SK-N-SH (cell line): ENCODE data around the gene CYB561. TPM values are rescaled to one million over a fixed set of nuclear protein-coding genes. Genes with fewer than 3 reads are reported as not detected.
"Not testable (repeated sequence)": the region's sequence is repeated elsewhere in the genome, so short reads cannot be mapped to it uniquely, and the experiment has no call there.

Source experiments
- CTCF ChIA-PET: fragments of 300-600, 350-600 bp; formaldehyde crosslinking; extraction: SDS; loops from one replicate; lab custom pipeline; 2021; lab: Yijun Ruan, JAX
- POLR2A ChIA-PET: fragments of 350-600 bp; sonication (Branson Sonifier 250); formaldehyde crosslinking; extraction: SDS; loops from one replicate; lab custom pipeline; 2020; ENCODE audit warnings: antibody characterized with exemption, inconsistent platforms; lab: Yijun Ruan, JAX
- DNase-seq: peaks from one replicate; pipeline ENCODE4 v3.0.0; 2012
- H2AFZ ChIP-seq: fragments of 200-600 bp; sonication (generic); 2 replicates; pipeline ENCODE4 v1.8.1; 2016; ENCODE audit warnings: antibody characterized with exemption, mild to moderate bottlenecking, low read depth
- H3F3A ChIP-seq: fragments of 200-600 bp; sonication (generic); replicated peaks from 2 replicates; pipeline ENCODE3; 2016; ENCODE audit warnings: antibody characterized with exemption, mild to moderate bottlenecking; ENCODE audit not compliant: insufficient read depth
- H3K27ac ChIP-seq, 2 experiments: fragments of 200-500 bp in 1 of 2; fragments of 200-600 bp in 1 of 2; sonication (Bioruptor generic) in 1 of 2; sonication (generic), shearing (Covaris generic) in 1 of 2; 2 replicates each; pipeline versions ENCODE4 v1.5.1 to v1.6.1; 2014 to 2016; ENCODE audit warnings: low read depth in 2 of 2, inconsistent platforms in 1 of 2, low read length in 1 of 2, mild to moderate bottlenecking in 1 of 2, mixed read lengths in 1 of 2
- H3K27me3 ChIP-seq: fragments of 200-600 bp; sonication (generic), shearing (Covaris generic); 2 replicates; pipeline ENCODE4 v1.6.1; 2016; ENCODE audit warnings: mixed run types; ENCODE audit not compliant: insufficient read depth
- H3K36me3 ChIP-seq, 2 experiments: fragments of 200-500 bp in 1 of 2; fragments of 200-600 bp in 1 of 2; sonication (Bioruptor generic) in 1 of 2; sonication (generic) in 1 of 2; replicated peaks in 1 of 2; 2 replicates each; pipeline versions ENCODE3 to v1.5.1; 2014 to 2016; ENCODE audit warnings: low read length in 1 of 2, mild to moderate bottlenecking in 1 of 2; ENCODE audit not compliant: insufficient read depth in 2 of 2, control insufficient read depth in 1 of 2
- H3K4me1 ChIP-seq, 2 experiments: fragments of 200-500 bp in 1 of 2; fragments of 200-600 bp in 1 of 2; sonication (Bioruptor generic) in 1 of 2; sonication (generic), shearing (Covaris generic) in 1 of 2; 2 replicates each; pipeline versions ENCODE4 v1.5.1 to v1.6.1; 2014 to 2016; ENCODE audit warnings: low read depth in 1 of 2, low read length in 1 of 2, mixed run types in 1 of 2; ENCODE audit not compliant: insufficient read depth in 2 of 2, control insufficient read depth in 1 of 2
- H3K4me2 ChIP-seq: fragments of 200-600 bp; sonication (generic), shearing (Covaris generic); 2 replicates; pipeline ENCODE4 v1.6.1; 2017; ENCODE audit warnings: mixed run types
- H3K4me3 ChIP-seq, 2 experiments: fragments of 200-500 bp in 1 of 2; fragments of 200-600 bp in 1 of 2; sonication (Bioruptor generic) in 1 of 2; sonication (generic), shearing (Covaris generic) in 1 of 2; 2 replicates each; pipeline versions ENCODE4 v1.5.1 to v1.8.1; 2014 to 2016; ENCODE audit warnings: low read depth in 2 of 2, inconsistent platforms in 1 of 2, low read length in 1 of 2, mild to moderate bottlenecking in 1 of 2, mixed read lengths in 1 of 2, moderate library complexity in 1 of 2
- H3K79me2 ChIP-seq: fragments of 200-600 bp; sonication (generic); 2 replicates; pipeline ENCODE4 v1.8.1; 2017; ENCODE audit warnings: mild to moderate bottlenecking; ENCODE audit not compliant: insufficient read depth
- H3K9ac ChIP-seq: fragments of 200-600 bp; sonication (generic); 2 replicates; pipeline ENCODE4 v1.6.1; 2017; ENCODE audit warnings: mixed run types
- H3K9me2 ChIP-seq: fragments of 200-600 bp; sonication (generic); 2 replicates; pipeline ENCODE4 v1.6.1; 2017; ENCODE audit warnings: mixed run types
- H3K9me3 ChIP-seq: fragments of 200-600 bp; sonication (generic); 2 replicates; pipeline ENCODE4 v1.6.1; 2017; ENCODE audit warnings: mixed run types, mild to moderate bottlenecking, moderate library complexity
- H4K20me1 ChIP-seq: fragments of 200-600 bp; sonication (generic); 2 replicates; pipeline ENCODE4 v1.6.1; 2017; ENCODE audit warnings: mild to moderate bottlenecking, mixed run types; ENCODE audit not compliant: insufficient read depth
- CHD2 ChIP-seq: fragments of 150-350 bp; IDR thresholded peaks from 2 replicates; pipeline ENCODE4 v1.6.1; 2018; ENCODE audit warnings: low read length; ENCODE audit not compliant: partially characterized antibody
- EP300 ChIP-seq, 2 experiments: IDR thresholded peaks; 2 replicates each; pipeline versions ENCODE4 v1.4.0 to v1.6.1; 2012; ENCODE audit warnings: borderline replicate concordance in 1 of 2, low read depth in 1 of 2, low read length in 1 of 2
- EZH2phosphoT487 ChIP-seq: fragments of 200-600 bp; sonication (generic); IDR thresholded peaks from 2 replicates; pipeline ENCODE4 v1.6.1; 2017; ENCODE audit warnings: low read depth, mixed run types, mild to moderate bottlenecking, antibody characterized with exemption, moderate library complexity, borderline replicate concordance
- JUND ChIP-seq: IDR thresholded peaks from 2 replicates; pipeline ENCODE4 v1.4.0; 2012
- MEF2A ChIP-seq: IDR thresholded peaks from 2 replicates; pipeline ENCODE4 v1.4.0; 2012; ENCODE audit warnings: low read depth, borderline replicate concordance
- NRF1 ChIP-seq: IDR thresholded peaks from 2 replicates; pipeline ENCODE4 v1.6.1; 2012; ENCODE audit warnings: low read depth, mild to moderate bottlenecking, low read length
- RAD21 ChIP-seq: IDR thresholded peaks from 2 replicates; pipeline ENCODE4 v1.6.1; 2012; ENCODE audit warnings: mild to moderate bottlenecking, low read length
- SMC3 ChIP-seq: IDR thresholded peaks from 2 replicates; pipeline ENCODE4 v1.6.1; 2012; ENCODE audit warnings: low read depth, low read length, improper control_type of control experiment
- TCF12 ChIP-seq: IDR thresholded peaks from 2 replicates; pipeline ENCODE4 v1.4.0; 2012
- WGBS: methylation state at CpG from one replicate; pipeline ENCODE4 v1.1.6; 2017; ENCODE audit warnings: low lambda C conversion rate; 5-methylcytosine and 5-hydroxymethylcytosine counted together
- polyA plus RNA-seq, 3 experiments: library from polyadenylated mRNA; depleted of rRNA; stranded (reverse); fragments of >200 nt; gene quantifications; 2 replicates each; pipeline ENCODE4 v1.2.3, GENCODE V29; 2012
- TF ChIP-seq, protein P1 (sequence below): IDR thresholded peaks from 2 replicates; pipeline ENCODE4 v1.4.0; 2012; ENCODE audit warnings: low read depth
- TF ChIP-seq, protein P2 (sequence below): fragments of 150-350 bp; IDR thresholded peaks from 2 replicates; pipeline ENCODE4 v1.6.1; 2016; ENCODE audit warnings: mild to moderate bottlenecking, low read depth, low read length

The CYB561 gene
- polyA plus RNA-seq, 1 of the 3 experiments (the other 2 are of a cell fraction), result 28.3 TPM

DNA sequence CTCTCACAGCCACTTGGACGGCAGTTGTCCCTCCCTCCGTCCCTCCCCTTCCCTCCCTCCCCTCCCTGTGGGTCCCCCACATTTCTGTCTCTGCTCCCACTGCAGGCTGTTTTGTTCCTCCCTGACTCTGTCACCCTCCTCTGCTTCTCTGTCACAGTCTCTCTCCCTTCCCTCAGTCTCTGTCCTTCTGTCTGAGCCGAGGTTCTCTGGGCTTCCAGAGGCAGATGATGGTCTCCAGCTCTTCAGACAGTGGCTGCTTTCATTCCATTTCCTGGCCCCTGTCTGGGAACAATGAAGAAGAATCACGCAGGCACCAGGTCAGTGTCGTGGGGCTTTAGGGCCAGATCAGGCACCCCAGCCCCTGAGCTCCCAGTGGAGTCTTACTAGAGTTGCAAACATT, 8.8 kb upstream of the CYB561 start:
- CTCF ChIA-PET, result interaction anchor here (0.6 to 22.6 kb wide), 11 partner anchors 9 to 317 kb away, joined by 3 to 575 read pairs (median 6); partner anchors contain the start of genes ACE and CYB561

DNA sequence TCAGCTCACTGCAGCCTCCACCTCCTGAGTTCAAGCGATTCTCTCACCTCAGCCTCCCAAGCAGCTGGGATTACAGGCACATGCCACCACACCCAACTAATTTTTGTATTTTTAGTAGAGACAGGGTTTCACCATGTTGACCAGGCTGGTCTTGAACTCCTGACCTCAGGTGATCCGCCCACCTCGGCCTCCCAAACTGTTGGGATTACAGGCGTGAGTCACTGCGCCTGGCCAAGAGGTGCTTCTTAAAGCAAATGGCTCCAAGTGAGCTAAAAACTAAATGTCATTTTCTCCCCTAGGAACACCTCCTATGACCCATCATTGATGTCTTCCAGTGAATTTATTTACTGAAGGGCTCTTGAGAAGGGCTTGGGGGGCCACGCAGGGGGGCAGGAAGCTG, 8.3 kb upstream of the CYB561 start:
- not testable (repeated sequence) for DNase-seq, H3K27me3 ChIP-seq, H3K9ac ChIP-seq, H3K4me3 ChIP-seq, H3K79me2 ChIP-seq, H3K36me3 ChIP-seq, H3F3A ChIP-seq, H4K20me1 ChIP-seq, H3K9me2 ChIP-seq, H3K4me2 ChIP-seq, H3K9me3 ChIP-seq, H2AFZ ChIP-seq
- peak overlapping the region in 1 of 2 experiments; percentile 97; a peak in 2 of 4 replicates for H3K27ac ChIP-seq
- ChIA-PET POLR2A (interaction anchor here (2.0 to 4.1 kb wide), 4 partner anchors 10 to 25 kb away, joined by 6 to 60 read pairs (median 24); partner anchors contain the start of gene CYB561), CTCF (interaction anchor here (1.0 to 22.6 kb wide), 10 partner anchors 8 to 158 kb away, joined by 4 to 575 read pairs (median 8); partner anchors contain the start of genes ACE and CYB561)
- H3K4me1 ChIP-seq, result peaks cover 8 to 46% of the 10 kb centered on the region in 2 experiments
- WGBS, result 87% methylated on average over 6 of the region's 6 CpGs

More for the DNA sequence above, 8.8 kb upstream of the CYB561 start:
- Histone ChIP-seq H2AFZ (no peak overlapping the region), H3K27ac (peak overlapping the region; percentile 14 to 97; a peak in 3 of 4 replicates), H3K27me3 (no peaks in the 10 kb centered on the region), H3K9me3 (no peaks in the 10 kb centered on the region), H4K20me1 (no peaks in the 10 kb centered on the region), H3K79me2 (no peaks in the 10 kb centered on the region), H3K9me2 (no peaks in the 10 kb centered on the region), H3K4me2 (no peak overlapping the region), H3K36me3 (no peaks in the 10 kb centered on the region), H3K4me1 (peaks cover 8 to 46% of the 10 kb centered on the region in 2 experiments), H3K4me3 (no peak overlapping the region; a peak in 1 of 4 replicates), H3F3A (peaks cover 7% of the 10 kb centered on the region), H3K9ac (no peak overlapping the region)
- DNase-seq, result peak; percentile 77
- 45% methylated on average over 5 of the region's 5 CpGs for WGBS
- TF ChIP-seq EP300 (IDR thresholded peaks at IDR 0.05; ENCODE audit: borderline replicate concordance in 1 of 2, low read depth in 1 of 2, low read length in 1 of 2) (no peak), MEF2A (no peak), CHD2 (no peak), RAD21 (no peak), TCF12 (no peak), SMC3 (no peak), NRF1 (no peak), JUND (no peak), EZH2phosphoT487 (no peak)
- TF ChIP-seq, protein P1, sequence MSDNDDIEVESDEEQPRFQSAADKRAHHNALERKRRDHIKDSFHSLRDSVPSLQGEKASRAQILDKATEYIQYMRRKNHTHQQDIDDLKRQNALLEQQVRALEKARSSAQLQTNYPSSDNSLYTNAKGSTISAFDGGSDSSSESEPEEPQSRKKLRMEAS, result no peak
- TF ChIP-seq, protein P2, sequence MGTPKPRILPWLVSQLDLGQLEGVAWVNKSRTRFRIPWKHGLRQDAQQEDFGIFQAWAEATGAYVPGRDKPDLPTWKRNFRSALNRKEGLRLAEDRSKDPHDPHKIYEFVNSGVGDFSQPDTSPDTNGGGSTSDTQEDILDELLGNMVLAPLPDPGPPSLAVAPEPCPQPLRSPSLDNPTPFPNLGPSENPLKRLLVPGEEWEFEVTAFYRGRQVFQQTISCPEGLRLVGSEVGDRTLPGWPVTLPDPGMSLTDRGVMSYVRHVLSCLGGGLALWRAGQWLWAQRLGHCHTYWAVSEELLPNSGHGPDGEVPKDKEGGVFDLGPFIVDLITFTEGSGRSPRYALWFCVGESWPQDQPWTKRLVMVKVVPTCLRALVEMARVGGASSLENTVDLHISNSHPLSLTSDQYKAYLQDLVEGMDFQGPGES, result no peak
- POLR2A ChIA-PET, result interaction anchor here (0.6 to 4.1 kb wide), 6 partner anchors 11 to 95 kb away, joined by 4 to 60 read pairs (median 14); partner anchors contain the start of genes ACE and CYB561
